ENCODE measurements around the gene EPB41L1.

The EPB41L1 gene

GRCh38 chr20:36158160-36158741 lies 3.7 kb downstream of the EPB41L1 start:
- Histone ChIP-seq H3K4me1 (ENCODE audit: control insufficient read depth, insufficient read depth, low read length) (peaks cover 23% of the 10 kb centered on the region), H3K4me3 (ENCODE audit: low read length) (no peak overlapping the region), H3K27me3 (ENCODE audit: control insufficient read depth, insufficient read depth, low read length) (no peaks in the 10 kb centered on the region), H3K36me3 (ENCODE audit: insufficient read depth, low read length) (no peaks in the 10 kb centered on the region), H3K9me3 (replicated peaks; ENCODE audit: low read length) (no peaks in the 10 kb centered on the region), H3K4me2 (ENCODE audit: low read length) (no peak overlapping the region), H3K9ac (ENCODE audit: low read depth, low read length) (no peak overlapping the region)

- Histone ChIP-seq H3K4me3 (ENCODE audit: low read length) (no peak overlapping the region), H3K27me3 (ENCODE audit: control insufficient read depth, insufficient read depth, low read length) (no peaks in the 10 kb centered on the region), H3K4me1 (ENCODE audit: control insufficient read depth, insufficient read depth, low read length) (peaks cover 18% of the 10 kb centered on the region), H3K9me3 (replicated peaks; ENCODE audit: low read length) (no peaks in the 10 kb centered on the region), H3K4me2 (ENCODE audit: low read length) (no peak overlapping the region), H3K36me3 (ENCODE audit: insufficient read depth, low read length) (no peaks in the 10 kb centered on the region), H3K9ac (ENCODE audit: low read depth, low read length) (no peak overlapping the region)
Observed at GRCh38 chr20:36159833-36160232, 5.3 kb downstream of the EPB41L1 start.

DNA sequence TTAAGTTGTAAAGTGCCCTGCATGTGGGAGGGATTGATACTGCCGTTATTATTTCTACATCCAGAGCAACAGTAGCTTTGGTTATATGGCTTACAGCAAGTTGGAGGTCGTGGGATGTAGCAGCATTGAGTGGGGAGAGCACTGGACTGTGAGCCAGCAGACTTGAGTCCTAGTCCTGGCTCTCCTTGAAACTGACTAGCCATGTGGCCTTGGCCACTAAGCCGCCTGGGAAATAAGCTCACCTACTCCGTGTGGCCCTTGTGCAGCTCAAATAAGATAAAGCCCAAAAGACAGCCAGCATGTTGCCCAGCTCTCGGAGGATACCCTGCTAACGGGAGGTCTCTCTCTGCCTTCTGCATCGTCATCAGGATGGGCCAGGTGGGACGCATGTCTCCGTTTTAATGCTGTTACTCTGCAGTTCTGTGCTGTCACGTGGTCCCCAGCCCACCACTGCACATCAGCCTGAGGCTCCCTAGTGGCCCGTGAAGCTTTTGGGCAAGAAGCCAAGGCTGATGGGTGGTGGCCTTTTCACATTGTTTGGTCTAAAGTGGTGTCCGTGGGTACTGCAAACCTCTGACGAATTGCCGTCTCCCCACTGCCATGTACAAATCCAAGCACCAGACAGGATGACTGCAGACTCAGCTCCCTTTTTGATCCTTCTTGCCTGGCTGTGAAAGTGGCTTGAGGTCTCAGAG lies 7.9 kb downstream of the EPB41L1 start:
- Histone ChIP-seq H3K9me3 (replicated peaks; ENCODE audit: low read length) (no peaks in the 10 kb centered on the region), H3K9ac (ENCODE audit: low read depth, low read length) (no peak overlapping the region), H3K27me3 (ENCODE audit: control insufficient read depth, insufficient read depth, low read length) (no peaks in the 10 kb centered on the region), H3K4me1 (ENCODE audit: control insufficient read depth, insufficient read depth, low read length) (peaks cover 5% of the 10 kb centered on the region), H3K4me2 (ENCODE audit: low read length) (no peak overlapping the region), H3K4me3 (ENCODE audit: low read length) (no peak overlapping the region), H3K36me3 (ENCODE audit: insufficient read depth, low read length) (no peaks in the 10 kb centered on the region)

GRCh38 chr20:36167902-36168503 lies 13.5 kb downstream of the EPB41L1 start:
- H3K9ac ChIP-seq (ENCODE audit: low read depth, low read length): no peak overlapping the region
- H3K4me2 ChIP-seq (ENCODE audit: low read length): no peak overlapping the region
- no peaks in the 10 kb centered on the region for H3K27me3 ChIP-seq (ENCODE audit: control insufficient read depth, insufficient read depth, low read length)
- no peak overlapping the region for H3K4me3 ChIP-seq (ENCODE audit: low read length)
- no peaks in the 10 kb centered on the region for H3K36me3 ChIP-seq (ENCODE audit: insufficient read depth, low read length)
- no peaks in the 10 kb centered on the region for H3K9me3 ChIP-seq (replicated peaks; ENCODE audit: low read length)
- peaks cover 8% of the 10 kb centered on the region for H3K4me1 ChIP-seq (ENCODE audit: control insufficient read depth, insufficient read depth, low read length)

DNA sequence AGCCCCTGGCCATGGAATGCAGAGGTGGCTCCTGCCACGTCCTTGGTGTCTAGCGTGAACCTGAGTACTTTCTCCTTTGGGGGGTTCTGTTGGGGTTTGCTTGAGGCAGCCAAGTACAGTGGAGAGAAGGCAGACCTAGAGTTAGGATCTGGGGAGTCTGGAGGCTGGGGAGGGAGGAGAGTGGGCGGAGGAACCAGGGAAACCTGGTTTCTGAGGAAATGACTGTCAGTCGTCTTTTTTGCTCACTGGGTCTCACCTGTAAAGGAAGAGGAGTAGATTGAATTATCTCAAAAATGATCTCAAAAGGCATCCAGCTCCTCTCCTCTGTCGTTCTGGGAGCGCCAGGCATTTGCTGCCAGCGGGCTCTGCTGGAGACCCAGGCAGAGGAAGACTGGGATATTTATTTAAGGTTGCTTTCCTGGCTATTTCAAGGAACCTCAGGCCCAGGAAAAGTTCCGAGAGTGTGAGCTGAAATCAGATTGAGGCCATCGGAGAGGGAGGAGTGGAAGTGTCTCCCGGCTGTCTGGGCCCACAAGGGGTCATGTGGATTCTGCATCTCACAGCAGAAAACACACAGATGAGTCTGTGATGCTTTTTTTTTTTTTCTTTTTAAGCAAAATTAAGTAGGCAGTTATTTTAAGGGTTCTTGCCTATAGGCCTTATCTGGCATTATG lies 16.1 kb downstream of the EPB41L1 start:
- Histone ChIP-seq H3K9me3 (replicated peaks; ENCODE audit: low read length) (no peaks in the 10 kb centered on the region), H3K27me3 (ENCODE audit: control insufficient read depth, insufficient read depth, low read length) (no peaks in the 10 kb centered on the region), H3K4me3 (ENCODE audit: low read length) (no peak overlapping the region), H3K4me1 (ENCODE audit: control insufficient read depth, insufficient read depth, low read length) (peaks cover 14% of the 10 kb centered on the region), H3K36me3 (ENCODE audit: insufficient read depth, low read length) (no peaks in the 10 kb centered on the region), H3K9ac (ENCODE audit: low read depth, low read length) (no peak overlapping the region), H3K4me2 (ENCODE audit: low read length) (no peak overlapping the region)

DNA sequence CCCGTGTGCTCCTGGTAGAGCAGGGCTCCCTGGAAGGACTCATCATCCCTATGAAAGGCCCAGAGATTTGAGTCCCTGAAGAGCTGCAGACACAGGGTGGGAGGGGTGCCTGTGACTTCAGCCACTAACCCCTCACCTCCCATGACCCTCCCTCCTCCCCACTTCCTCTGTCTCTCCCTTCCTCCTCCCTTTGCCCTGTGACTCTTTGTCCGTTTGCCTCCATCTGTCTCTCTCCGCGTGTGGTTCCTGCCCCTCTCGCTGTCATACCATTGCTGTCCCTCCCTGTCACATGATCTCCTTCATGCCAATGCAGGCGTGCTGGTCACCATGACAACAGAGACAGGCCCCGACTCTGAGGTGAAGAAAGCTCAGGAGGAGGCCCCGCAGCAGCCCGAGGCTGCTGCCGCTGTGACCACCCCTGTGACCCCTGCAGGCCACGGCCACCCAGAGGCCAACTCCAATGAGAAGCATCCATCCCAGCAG lies 19.0 kb downstream of the EPB41L1 start:
- H3K9me3 ChIP-seq (replicated peaks; ENCODE audit: low read length): no peaks in the 10 kb centered on the region
- no peak overlapping the region for H3K9ac ChIP-seq (ENCODE audit: low read depth, low read length)

DNA sequence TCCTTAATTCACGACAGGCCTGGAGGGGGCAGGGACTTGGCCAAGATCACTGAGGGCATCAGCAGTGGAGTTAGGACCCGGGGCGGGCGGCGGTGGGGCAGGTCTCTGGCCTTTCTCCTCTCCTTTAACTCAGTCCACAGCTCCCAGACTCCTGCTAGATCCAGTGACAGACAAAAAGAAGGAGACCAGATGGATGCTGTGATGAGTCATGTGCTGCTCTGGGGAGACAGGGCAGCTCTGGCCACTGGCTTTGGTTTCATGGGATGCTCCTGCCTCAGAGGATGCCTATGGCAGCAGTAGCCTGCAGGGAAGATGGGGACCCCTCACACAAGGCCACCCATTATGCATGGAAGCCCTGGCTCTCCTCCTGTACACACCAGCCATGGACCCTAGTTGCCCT lies 20.5 kb downstream of the EPB41L1 start:
- no peaks in the 10 kb centered on the region for H3K27me3 ChIP-seq (ENCODE audit: control insufficient read depth, insufficient read depth, low read length)
- no peak overlapping the region for H3K9ac ChIP-seq (ENCODE audit: low read depth, low read length)
- H3K4me2 ChIP-seq (ENCODE audit: low read length): no peak overlapping the region
- no peak overlapping the region for H3K4me3 ChIP-seq (ENCODE audit: low read length)
- peaks cover 6% of the 10 kb centered on the region for H3K4me1 ChIP-seq (ENCODE audit: control insufficient read depth, insufficient read depth, low read length)
- no peaks in the 10 kb centered on the region for H3K9me3 ChIP-seq (replicated peaks; ENCODE audit: low read length)
- no peaks in the 10 kb centered on the region for H3K36me3 ChIP-seq (ENCODE audit: insufficient read depth, low read length)

More for the DNA sequence above, 19.0 kb downstream of the EPB41L1 start:
- Histone ChIP-seq H3K4me1 (ENCODE audit: control insufficient read depth, insufficient read depth, low read length) (peaks cover 14% of the 10 kb centered on the region), H3K36me3 (ENCODE audit: insufficient read depth, low read length) (no peaks in the 10 kb centered on the region), H3K27me3 (ENCODE audit: control insufficient read depth, insufficient read depth, low read length) (no peaks in the 10 kb centered on the region), H3K4me3 (ENCODE audit: low read length) (no peak overlapping the region), H3K4me2 (ENCODE audit: low read length) (no peak overlapping the region)

- no peak overlapping the region for H3K4me3 ChIP-seq (ENCODE audit: low read length)
- H3K4me1 ChIP-seq (ENCODE audit: control insufficient read depth, insufficient read depth, low read length): peaks cover 6% of the 10 kb centered on the region
- no peak overlapping the region for H3K9ac ChIP-seq (ENCODE audit: low read depth, low read length)
- H3K27me3 ChIP-seq (ENCODE audit: control insufficient read depth, insufficient read depth, low read length): no peaks in the 10 kb centered on the region
- no peak overlapping the region for H3K4me2 ChIP-seq (ENCODE audit: low read length)
- no peaks in the 10 kb centered on the region for H3K9me3 ChIP-seq (replicated peaks; ENCODE audit: low read length)
- no peaks in the 10 kb centered on the region for H3K36me3 ChIP-seq (ENCODE audit: insufficient read depth, low read length)
Observed at GRCh38 chr20:36175475-36175995, 21.0 kb downstream of the EPB41L1 start.

DNA sequence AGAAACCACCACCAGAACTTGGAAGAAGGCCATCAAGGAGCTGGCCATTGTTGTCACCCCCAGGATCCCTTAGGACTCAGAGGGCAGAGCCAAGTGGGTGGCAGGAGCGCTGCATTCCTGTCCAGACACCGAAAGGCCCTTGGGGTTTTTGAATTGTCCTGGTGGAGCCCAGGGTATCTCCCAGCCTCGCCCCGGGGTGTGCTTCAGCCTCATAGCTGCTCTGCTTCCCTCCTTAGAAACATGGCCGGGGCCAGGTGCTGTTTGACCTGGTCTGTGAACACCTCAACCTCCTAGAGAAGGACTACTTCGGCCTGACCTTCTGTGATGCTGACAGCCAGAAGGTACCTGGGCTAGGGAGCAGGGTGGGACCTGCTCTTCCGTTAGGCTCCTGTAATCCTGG lies 23.2 kb downstream of the EPB41L1 start:
- Histone ChIP-seq H3K4me1 (ENCODE audit: control insufficient read depth, insufficient read depth, low read length) (peaks cover 14% of the 10 kb centered on the region), H3K9ac (ENCODE audit: low read depth, low read length) (no peak overlapping the region), H3K4me3 (ENCODE audit: low read length) (no peak overlapping the region), H3K4me2 (ENCODE audit: low read length) (no peak overlapping the region), H3K27me3 (ENCODE audit: control insufficient read depth, insufficient read depth, low read length) (no peaks in the 10 kb centered on the region), H3K9me3 (replicated peaks; ENCODE audit: low read length) (no peaks in the 10 kb centered on the region), H3K36me3 (ENCODE audit: insufficient read depth, low read length) (no peaks in the 10 kb centered on the region)

GRCh38 chr20:36179170-36179945 lies 24.8 kb downstream of the EPB41L1 start:
- no peak overlapping the region for H3K9ac ChIP-seq (ENCODE audit: low read depth, low read length)

GRCh38 chr20:36180323-36180722 lies 25.8 kb downstream of the EPB41L1 start:
- Histone ChIP-seq H3K27me3 (ENCODE audit: control insufficient read depth, insufficient read depth, low read length) (no peaks in the 10 kb centered on the region), H3K4me2 (ENCODE audit: low read length) (no peak overlapping the region), H3K9ac (ENCODE audit: low read depth, low read length) (no peak overlapping the region), H3K9me3 (replicated peaks; ENCODE audit: low read length) (no peaks in the 10 kb centered on the region), H3K36me3 (ENCODE audit: insufficient read depth, low read length) (no peaks in the 10 kb centered on the region), H3K4me1 (ENCODE audit: control insufficient read depth, insufficient read depth, low read length) (peaks cover 10% of the 10 kb centered on the region), H3K4me3 (ENCODE audit: low read length) (no peak overlapping the region)

More at GRCh38 chr20:36179170-36179945, 24.8 kb downstream of the EPB41L1 start:
- Histone ChIP-seq H3K4me3 (ENCODE audit: low read length) (no peak overlapping the region), H3K27me3 (ENCODE audit: control insufficient read depth, insufficient read depth, low read length) (no peaks in the 10 kb centered on the region), H3K4me1 (ENCODE audit: control insufficient read depth, insufficient read depth, low read length) (peaks cover 10% of the 10 kb centered on the region), H3K36me3 (ENCODE audit: insufficient read depth, low read length) (no peaks in the 10 kb centered on the region), H3K9me3 (replicated peaks; ENCODE audit: low read length) (no peaks in the 10 kb centered on the region), H3K4me2 (ENCODE audit: low read length) (no peak overlapping the region)

Measured in skeletal muscle satellite cell (primary cell).